Fibroblast of villous mesenchyme (primary cell): Measurements from ENCODE around the gene PIEZO2. TPM values are rescaled to one million over a fixed set of nuclear protein-coding genes. Genes with fewer than 3 reads are reported as not detected.
"Not testable (repeated sequence)": the region's sequence is repeated elsewhere in the genome, so short reads cannot be mapped to it uniquely, and the experiment has no call there.

ENCODE experiments used
- DNase-seq: peaks from one replicate; pipeline ENCODE4 v3.0.0-alpha.2; 2010; ENCODE audit warnings: low read depth
- H3K4me3 ChIP-seq: 2 replicates; pipeline ENCODE4 v1.5.1; 2011; ENCODE audit warnings: low read depth, mild to moderate bottlenecking, low read length
- CTCF ChIP-seq: IDR thresholded peaks from 2 replicates; pipeline ENCODE4 v1.5.1; 2012; ENCODE audit warnings: low read depth, mild to moderate bottlenecking, low read length; ENCODE audit not compliant: insufficient read depth
- total RNA-seq: library from RNA; depleted of rRNA; stranded (reverse); fragments of >200 nt; gene quantifications from 2 replicates; pipeline ENCODE4 v1.2.3, GENCODE V29; 2012

The PIEZO2 gene
- total RNA-seq, 1 donor, result 1.7 TPM

DNA sequence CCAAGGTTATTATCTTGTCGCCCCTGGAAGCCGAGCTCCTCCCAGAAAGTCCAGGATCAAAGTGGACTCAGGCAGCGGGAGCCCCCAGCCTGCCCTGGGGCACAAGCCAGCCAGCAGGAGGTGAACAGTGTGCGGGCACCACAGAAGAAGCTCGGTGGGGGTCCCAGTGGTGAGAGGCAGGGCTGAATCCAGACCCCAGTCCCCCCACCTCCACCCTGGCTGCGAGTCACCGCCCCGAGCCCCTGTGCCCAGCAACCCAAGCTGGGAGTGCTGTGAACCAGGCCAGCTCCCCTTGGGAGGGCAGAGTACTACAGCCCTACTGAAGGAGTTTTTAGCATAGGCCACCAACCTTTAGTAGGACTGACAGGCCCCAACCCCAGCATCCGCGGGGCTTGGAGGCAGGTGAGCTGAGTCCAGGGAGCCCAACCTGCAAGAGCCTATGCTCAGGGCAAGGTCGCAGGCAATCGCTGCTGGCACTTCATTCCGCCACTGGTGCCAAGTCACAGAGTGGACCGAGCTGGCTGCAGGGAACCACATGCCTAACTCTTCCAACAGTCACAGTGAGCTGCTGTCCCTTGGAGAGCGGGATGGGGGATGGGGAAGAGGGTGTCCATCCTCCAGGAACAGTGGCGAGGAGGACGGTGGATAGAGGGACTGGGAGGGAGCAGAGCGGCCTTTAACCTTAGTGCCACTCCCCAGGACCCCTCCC is 3.0 kb downstream of the PIEZO2 start:
- TF ChIP-seq CTCF, result no peak
- peak overlapping the region; percentile 71 for H3K4me3 ChIP-seq
- DNase-seq, result no peak

- TF ChIP-seq CTCF, result no peak
- peak overlapping the region; percentile 71 for H3K4me3 ChIP-seq
- no peak for DNase-seq
Observed at GRCh38 chr18:11145413-11146191, 3.8 kb downstream of the PIEZO2 start.

DNA sequence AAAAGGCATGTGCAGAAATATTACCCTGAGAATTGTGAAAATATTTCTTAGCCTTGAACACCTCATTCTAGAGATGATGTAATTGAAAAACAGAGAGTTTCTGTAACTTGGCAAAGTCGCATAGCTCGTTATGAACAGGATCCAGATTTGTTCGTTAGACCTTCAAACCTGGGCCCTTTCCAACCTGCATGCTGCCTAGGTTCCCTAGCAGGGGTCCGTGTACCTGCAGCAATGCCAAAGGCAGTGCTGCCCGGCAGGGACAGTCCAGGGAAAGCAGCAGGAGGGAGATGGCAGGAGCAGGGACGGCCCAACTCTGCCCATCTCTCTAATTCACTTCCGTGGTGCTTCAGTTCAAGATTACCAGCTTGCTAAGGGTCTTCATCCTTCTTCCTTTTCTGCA is 12.0 kb downstream of the PIEZO2 start:
- no peak for TF ChIP-seq CTCF
- H3K4me3 ChIP-seq, result no peak overlapping the region
- DNase-seq, result no peak

DNA sequence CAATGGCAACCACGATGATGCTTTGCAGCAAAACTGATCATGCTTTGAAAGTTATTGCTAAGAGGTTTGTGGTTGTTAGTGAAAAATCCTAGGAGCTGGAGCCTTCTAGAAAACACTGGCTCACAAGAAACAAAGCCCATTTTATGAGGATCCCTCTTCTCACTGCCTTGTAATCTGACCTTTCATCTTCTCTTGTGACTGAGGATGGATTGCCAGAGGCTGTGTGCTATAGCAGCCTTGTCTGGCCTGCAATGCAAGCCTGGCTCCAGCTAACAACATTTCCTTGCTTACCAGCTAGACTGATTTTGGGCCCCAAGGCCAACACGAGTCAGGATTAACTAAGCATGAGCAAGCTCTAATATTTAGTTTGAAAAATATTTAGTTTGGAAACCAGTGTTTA is 13.1 kb downstream of the PIEZO2 start:
- no peak overlapping the region for H3K4me3 ChIP-seq
- TF ChIP-seq CTCF, result no peak
- no peak for DNase-seq

DNA sequence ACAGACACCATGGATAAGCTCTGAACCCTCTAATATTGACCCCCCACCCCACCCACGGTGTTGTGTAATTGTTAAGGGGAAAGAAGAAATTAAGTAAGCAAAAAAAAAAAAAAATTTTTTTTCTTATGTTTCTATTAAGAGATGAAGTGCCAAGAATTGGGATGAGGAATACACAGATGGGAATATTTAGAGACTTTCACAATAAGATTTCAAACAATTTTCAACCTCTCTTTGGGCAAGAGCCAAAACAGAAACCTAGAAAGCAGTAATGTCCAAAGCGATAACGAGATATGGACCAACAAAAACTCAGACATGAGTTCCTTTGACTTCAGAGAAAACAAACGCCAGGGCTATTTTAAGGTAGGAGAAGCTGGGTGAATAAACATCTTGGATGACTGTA is 14.4 kb downstream of the PIEZO2 start:
- TF ChIP-seq CTCF, result no peak
- DNase-seq, result no peak
- H3K4me3 ChIP-seq, result no peak overlapping the region

- not testable (repeated sequence) for H3K4me3 ChIP-seq, DNase-seq
Observed at GRCh38 chr18:11129059-11129458, 20.3 kb downstream of the PIEZO2 start.

DNA sequence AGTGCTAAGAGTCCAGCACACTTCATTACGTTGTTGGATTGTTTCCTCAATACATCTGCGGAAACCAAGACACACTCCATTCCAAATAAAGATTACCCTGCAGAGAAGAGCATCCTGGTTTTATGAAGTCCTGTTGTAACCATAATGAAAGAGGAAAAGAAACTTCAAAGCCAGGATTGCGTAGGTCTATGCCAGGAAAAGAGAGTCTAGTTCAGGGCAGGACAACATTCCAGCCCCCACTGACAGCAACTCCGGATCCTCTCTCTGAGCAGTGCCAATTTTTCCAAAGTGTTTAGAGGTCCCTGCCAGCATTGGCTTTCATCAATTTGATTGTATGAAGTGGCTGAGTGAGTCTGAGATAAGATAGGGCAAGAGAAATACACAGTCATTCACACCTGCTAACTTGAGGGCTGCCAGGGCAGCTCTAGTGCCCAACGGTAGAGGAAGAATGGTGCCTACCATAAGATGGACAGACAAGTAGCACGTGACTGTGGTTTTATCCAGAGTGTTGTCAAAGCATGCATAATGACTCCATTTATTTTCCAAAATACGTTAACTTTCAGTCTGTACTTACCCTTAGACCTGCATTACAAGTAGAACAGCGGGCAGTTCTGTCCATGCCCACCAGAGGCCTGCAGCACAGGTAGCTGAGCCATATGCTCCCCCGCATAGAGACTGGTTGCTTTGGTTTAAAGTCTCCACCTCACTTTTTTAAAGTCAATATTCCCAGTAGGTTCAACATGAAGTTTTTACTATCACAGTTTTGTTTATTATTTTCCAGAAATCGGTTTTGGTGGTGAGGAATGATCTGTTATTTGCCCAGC is 23.7 kb downstream of the PIEZO2 start:
- DNase-seq, result peak; percentile 77
- no peak for TF ChIP-seq CTCF
- H3K4me3 ChIP-seq, result no peak overlapping the region
